ENCODE measurements around the gene DUS4L. TPM values are rescaled to one million over a fixed set of nuclear protein-coding genes. Genes with fewer than 3 reads are reported as not detected.
A peak's percentile ranks its signal among the peaks of the same experiment; 100 is the strongest.

Gene DUS4L
- total and polyA plus RNA-seq, 2 of the 13 experiments (the other 11 are each of a cell fraction or from before 2014, with no cell fraction given), result 5.6 to 9.8 TPM

- no peak for TF ChIP-seq SRSF9 (IDR thresholded peaks at IDR 0.05; ENCODE audit: borderline replicate concordance, insufficient read depth, low read depth, low read length, poor library complexity, severe bottlenecking)
- TF ChIP-seq, protein P1, sequence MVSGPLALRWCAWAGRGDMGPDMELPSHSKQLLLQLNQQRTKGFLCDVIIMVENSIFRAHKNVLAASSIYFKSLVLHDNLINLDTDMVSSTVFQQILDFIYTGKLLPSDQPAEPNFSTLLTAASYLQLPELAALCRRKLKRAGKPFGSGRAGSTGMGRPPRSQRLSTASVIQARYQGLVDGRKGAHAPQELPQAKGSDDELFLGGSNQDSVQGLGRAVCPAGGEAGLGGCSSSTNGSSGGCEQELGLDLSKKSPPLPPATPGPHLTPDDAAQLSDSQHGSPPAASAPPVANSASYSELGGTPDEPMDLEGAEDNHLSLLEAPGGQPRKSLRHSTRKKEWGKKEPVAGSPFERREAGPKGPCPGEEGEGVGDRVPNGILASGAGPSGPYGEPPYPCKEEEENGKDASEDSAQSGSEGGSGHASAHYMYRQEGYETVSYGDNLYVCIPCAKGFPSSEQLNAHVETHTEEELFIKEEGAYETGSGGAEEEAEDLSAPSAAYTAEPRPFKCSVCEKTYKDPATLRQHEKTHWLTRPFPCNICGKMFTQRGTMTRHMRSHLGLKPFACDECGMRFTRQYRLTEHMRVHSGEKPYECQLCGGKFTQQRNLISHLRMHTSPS (CRISPR knock-in tag; IDR thresholded peaks at IDR 0.05; ENCODE audit: low read depth), result no peak
- no peak for TF ChIP-seq ATF5 (CRISPR knock-in tag; IDR thresholded peaks at IDR 0.05; ENCODE audit: low read depth)
- peak; percentile 60 for TF ChIP-seq GATAD1 (CRISPR knock-in tag; IDR thresholded peaks at IDR 0.05)
- peak; percentile 88; the same call in 1 of the 2 replicates for TF ChIP-seq ZNF333 (CRISPR knock-in tag; IDR thresholded peaks at IDR 0.05; ENCODE audit: borderline replicate concordance)
- no peak for TF ChIP-seq SP140L (CRISPR knock-in tag; IDR thresholded peaks at IDR 0.05; ENCODE audit: borderline replicate concordance)
- TF ChIP-seq ZNF737 (CRISPR knock-in tag; IDR thresholded peaks at IDR 0.05; ENCODE audit: borderline replicate concordance), result no peak
- TF ChIP-seq ZBTB3 (CRISPR knock-in tag; IDR thresholded peaks at IDR 0.05; ENCODE audit: borderline replicate concordance, low read depth), result no peak
- TF ChIP-seq CREBL2 (CRISPR knock-in tag; IDR thresholded peaks at IDR 0.05; ENCODE audit: borderline replicate concordance), result peak; percentile 60; the same call in 1 of the 2 replicates
- TF ChIP-seq, protein P2, sequence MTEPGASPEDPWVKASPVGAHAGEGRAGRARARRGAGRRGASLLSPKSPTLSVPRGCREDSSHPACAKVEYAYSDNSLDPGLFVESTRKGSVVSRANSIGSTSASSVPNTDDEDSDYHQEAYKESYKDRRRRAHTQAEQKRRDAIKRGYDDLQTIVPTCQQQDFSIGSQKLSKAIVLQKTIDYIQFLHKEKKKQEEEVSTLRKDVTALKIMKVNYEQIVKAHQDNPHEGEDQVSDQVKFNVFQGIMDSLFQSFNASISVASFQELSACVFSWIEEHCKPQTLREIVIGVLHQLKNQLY (CRISPR knock-in tag; IDR thresholded peaks at IDR 0.05), result no peak
- TF ChIP-seq, protein P3, sequence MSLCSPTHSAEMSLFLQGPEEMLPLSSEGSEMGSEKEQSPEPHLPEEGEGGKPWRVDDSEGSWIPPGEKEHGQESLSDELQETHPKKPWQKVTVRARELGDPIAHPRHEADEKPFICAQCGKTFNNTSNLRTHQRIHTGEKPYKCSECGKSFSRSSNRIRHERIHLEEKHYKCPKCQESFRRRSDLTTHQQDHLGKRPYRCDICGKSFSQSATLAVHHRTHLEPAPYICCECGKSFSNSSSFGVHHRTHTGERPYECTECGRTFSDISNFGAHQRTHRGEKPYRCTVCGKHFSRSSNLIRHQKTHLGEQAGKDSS (CRISPR knock-in tag; IDR thresholded peaks at IDR 0.05; ENCODE audit: borderline replicate concordance, low read depth), result 0 out of 2 replicates have a peak, but pooled peaks have one; percentile 10
- TF ChIP-seq ZFP36L1 (CRISPR knock-in tag; IDR thresholded peaks at IDR 0.05), result no peak
- no peak for TF ChIP-seq LBX2 (CRISPR knock-in tag; IDR thresholded peaks at IDR 0.05; ENCODE audit: borderline replicate concordance)
- no peak for TF ChIP-seq POLR2AphosphoS2 (IDR thresholded peaks at IDR 0.05; ENCODE audit: low read depth, low read length)
- TF ChIP-seq ZNF34 (CRISPR knock-in tag; IDR thresholded peaks at IDR 0.05; ENCODE audit: borderline replicate concordance), result no peak
- TF ChIP-seq ZNF564 (CRISPR knock-in tag; IDR thresholded peaks at IDR 0.05), result peak; percentile 57; the same call in 1 of the 2 replicates
- no peak for TF ChIP-seq ZNF256 (CRISPR knock-in tag; conservative IDR thresholded peaks at IDR 0.05)
- TF ChIP-seq HMGXB4 (CRISPR knock-in tag; IDR thresholded peaks at IDR 0.05; ENCODE audit: borderline replicate concordance in 1 of 2, low read depth in 1 of 2), result peak; percentile 74 to 79
- TF ChIP-seq ZFP90 (CRISPR knock-in tag; IDR thresholded peaks at IDR 0.05; ENCODE audit: borderline replicate concordance), result no peak
- no peak for TF ChIP-seq HIVEP1 (CRISPR knock-in tag; IDR thresholded peaks at IDR 0.05)
These were observed 16.3 kb downstream of the DUS4L start, which contains the start of gene BCAP29 (continued) for GRCh38 chr7:107579885-107580715.
